SU-DHL-6 (cell line): Measurements from ENCODE around the gene TBC1D5.

Experiments
- H2AFZ ChIP-seq: fragments of 200-600 bp; sonication (generic); 2 replicates; pipeline ENCODE4 v1.6.1; 2014; ENCODE audit warnings: low read depth, mild to moderate bottlenecking, moderate library complexity, mixed read lengths, antibody characterized with exemption, low read length; ENCODE audit not compliant: severe bottlenecking
- H3F3A ChIP-seq: fragments of 200-600 bp; shearing (Covaris generic); 2 replicates; pipeline ENCODE4 v1.6.0; 2016; ENCODE audit warnings: antibody characterized with exemption, mild to moderate bottlenecking; ENCODE audit not compliant: insufficient read depth
- H3K27ac ChIP-seq: fragments of 200-600 bp; sonication (generic); 2 replicates; pipeline ENCODE4 v1.5.1; 2016; ENCODE audit warnings: low read depth, mild to moderate bottlenecking, low read length, moderate library complexity, mixed read lengths
- H3K27me3 ChIP-seq: fragments of 200-600 bp; sonication (generic), shearing (Covaris generic); 2 replicates; pipeline ENCODE4 v1.6.0; 2014; ENCODE audit warnings: mild to moderate bottlenecking, low read length
- H3K36me3 ChIP-seq: fragments of 200-600 bp; sonication (generic); 2 replicates; pipeline ENCODE4 v1.6.1; 2014; ENCODE audit warnings: mild to moderate bottlenecking, low read length, mixed read lengths
- H3K4me2 ChIP-seq: fragments of 300-600, 200-600 bp; shearing (Covaris generic), sonication (generic); 2 replicates; pipeline ENCODE4 v1.6.0; 2014; ENCODE audit warnings: low read length, low read depth, mild to moderate bottlenecking; ENCODE audit not compliant: poor library complexity, severe bottlenecking
- H3K4me3 ChIP-seq: fragments of 200-600 bp; sonication (generic); 2 replicates; pipeline ENCODE4 v1.5.1; 2014; ENCODE audit warnings: antibody characterized with exemption, low read length, mild to moderate bottlenecking, mixed read lengths; ENCODE audit not compliant: insufficient read depth, poor library complexity, severe bottlenecking
- H3K79me2 ChIP-seq: fragments of 200-600 bp; sonication (generic); 2 replicates; pipeline ENCODE4 v1.6.1; 2014; ENCODE audit warnings: mild to moderate bottlenecking, low read length, moderate library complexity; ENCODE audit not compliant: insufficient read depth
- H3K9ac ChIP-seq: fragments of 200-600 bp; sonication (generic); 2 replicates; pipeline ENCODE4 v1.7.0; 2014; ENCODE audit warnings: mild to moderate bottlenecking, low read length
- H3K9me2 ChIP-seq: fragments of 200-600 bp; sonication (generic); replicated peaks from 2 replicates; pipeline ENCODE4 v1.6.1; 2014; ENCODE audit warnings: low read length; ENCODE audit not compliant: insufficient read depth
- H3K9me3 ChIP-seq: fragments of 200-600 bp; sonication (generic); 2 replicates; pipeline ENCODE4 v1.6.1; 2014; ENCODE audit warnings: low read length, mixed read lengths; ENCODE audit not compliant: insufficient read depth
- H4K20me1 ChIP-seq: fragments of 200-600 bp; sonication (generic); 2 replicates; pipeline ENCODE4 v1.6.1; 2014; ENCODE audit warnings: low read depth, mild to moderate bottlenecking, antibody characterized with exemption, low read length, moderate library complexity, mixed read lengths
- EZH2phosphoT487 ChIP-seq: fragments of 200-600 bp; sonication (generic), shearing (Covaris generic); conservative IDR thresholded peaks from 2 replicates; pipeline ENCODE4 v1.6.1; 2018; ENCODE audit warnings: mild to moderate bottlenecking, antibody characterized with exemption, low read length, moderate library complexity, mixed read lengths
- TF ChIP-seq, protein P1 (sequence below): fragments of 200-600 bp; sonication (generic); IDR thresholded peaks from one replicate; pipeline ENCODE4 v1.5.1; 2017; ENCODE audit warnings: antibody characterized with exemption, mild to moderate bottlenecking, low read length, moderate library complexity; ENCODE audit not compliant: insufficient read depth, poor library complexity, severe bottlenecking

Gene TBC1D5

GRCh38 chr3:17218587-17218986 is 523.8 kb downstream of the TBC1D5 start:
- H3K79me2 ChIP-seq = no peaks in the 10 kb centered on the region
- no peak overlapping the region for H2AFZ ChIP-seq
- H3K9ac ChIP-seq = no peak overlapping the region
- H3K9me3 ChIP-seq = no peaks in the 10 kb centered on the region
- 0 out of 2 replicates have a peak, but pooled peaks cover 3% of the 10 kb centered on the region for H3K36me3 ChIP-seq
- H3K27me3 ChIP-seq = no peaks in the 10 kb centered on the region
- no peaks in the 10 kb centered on the region for H3K9me2 ChIP-seq
- H3K4me3 ChIP-seq = no peak overlapping the region
- H4K20me1 ChIP-seq = no peaks in the 10 kb centered on the region
- TF ChIP-seq EZH2phosphoT487 = no peak
- TF ChIP-seq, protein P1, sequence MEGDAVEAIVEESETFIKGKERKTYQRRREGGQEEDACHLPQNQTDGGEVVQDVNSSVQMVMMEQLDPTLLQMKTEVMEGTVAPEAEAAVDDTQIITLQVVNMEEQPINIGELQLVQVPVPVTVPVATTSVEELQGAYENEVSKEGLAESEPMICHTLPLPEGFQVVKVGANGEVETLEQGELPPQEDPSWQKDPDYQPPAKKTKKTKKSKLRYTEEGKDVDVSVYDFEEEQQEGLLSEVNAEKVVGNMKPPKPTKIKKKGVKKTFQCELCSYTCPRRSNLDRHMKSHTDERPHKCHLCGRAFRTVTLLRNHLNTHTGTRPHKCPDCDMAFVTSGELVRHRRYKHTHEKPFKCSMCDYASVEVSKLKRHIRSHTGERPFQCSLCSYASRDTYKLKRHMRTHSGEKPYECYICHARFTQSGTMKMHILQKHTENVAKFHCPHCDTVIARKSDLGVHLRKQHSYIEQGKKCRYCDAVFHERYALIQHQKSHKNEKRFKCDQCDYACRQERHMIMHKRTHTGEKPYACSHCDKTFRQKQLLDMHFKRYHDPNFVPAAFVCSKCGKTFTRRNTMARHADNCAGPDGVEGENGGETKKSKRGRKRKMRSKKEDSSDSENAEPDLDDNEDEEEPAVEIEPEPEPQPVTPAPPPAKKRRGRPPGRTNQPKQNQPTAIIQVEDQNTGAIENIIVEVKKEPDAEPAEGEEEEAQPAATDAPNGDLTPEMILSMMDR = no peak
- no peak overlapping the region for H3K27ac ChIP-seq
- H3K4me2 ChIP-seq = no peak overlapping the region
- no peaks in the 10 kb centered on the region for H3F3A ChIP-seq

GRCh38 chr3:17217588-17217987 is 524.8 kb downstream of the TBC1D5 start:
- no peak for TF ChIP-seq EZH2phosphoT487
- TF ChIP-seq, protein P1 = no peak
- no peaks in the 10 kb centered on the region for H3F3A ChIP-seq
- H3K9me3 ChIP-seq = no peaks in the 10 kb centered on the region
- no peak overlapping the region for H3K4me2 ChIP-seq
- H4K20me1 ChIP-seq = no peaks in the 10 kb centered on the region
- H3K27me3 ChIP-seq = no peaks in the 10 kb centered on the region
- H3K9me2 ChIP-seq = no peaks in the 10 kb centered on the region
- H3K27ac ChIP-seq = no peak overlapping the region
- 0 out of 2 replicates have a peak, but pooled peaks cover 3% of the 10 kb centered on the region for H3K36me3 ChIP-seq
- no peak overlapping the region for H3K9ac ChIP-seq
- H3K79me2 ChIP-seq = no peaks in the 10 kb centered on the region
- H3K4me3 ChIP-seq = no peak overlapping the region
- no peak overlapping the region for H2AFZ ChIP-seq

DNA sequence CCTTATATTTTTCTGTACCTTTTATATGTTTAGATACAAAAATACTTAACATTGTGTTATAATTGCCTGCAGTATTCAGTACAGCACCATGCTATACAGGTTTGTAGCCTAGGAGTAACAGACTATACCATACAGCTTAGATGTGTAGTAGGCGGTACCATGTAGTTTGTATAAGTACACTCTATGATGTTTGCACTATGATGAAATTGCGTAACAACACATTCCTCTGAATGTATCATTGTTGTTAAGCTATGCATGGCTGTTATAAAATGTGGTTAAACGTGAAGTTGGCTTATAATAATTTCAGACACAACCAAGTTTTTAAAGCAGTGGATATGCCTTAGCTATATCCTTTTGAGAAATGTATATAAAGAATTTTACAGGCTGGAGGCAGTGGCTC is 529.3 kb downstream of the TBC1D5 start:
- TF ChIP-seq, protein P1 = no peak
- TF ChIP-seq EZH2phosphoT487 = no peak
- Histone ChIP-seq H3K79me2 (no peaks in the 10 kb centered on the region), H4K20me1 (no peaks in the 10 kb centered on the region), H2AFZ (no peak overlapping the region), H3K9me3 (no peaks in the 10 kb centered on the region), H3K9me2 (no peaks in the 10 kb centered on the region), H3F3A (no peaks in the 10 kb centered on the region), H3K27me3 (no peaks in the 10 kb centered on the region), H3K4me3 (no peak overlapping the region), H3K27ac (no peak overlapping the region), H3K36me3 (no peaks in the 10 kb centered on the region), H3K9ac (no peak overlapping the region), H3K4me2 (no peak overlapping the region)
